ENCODE results near the gene FAM110A.

GRCh38 chr20:889932-890463 lies 56.5 kb downstream of the FAM110A start:
- TF ChIP-seq POLR2AphosphoS5 (IDR thresholded peaks at IDR 0.05) (no peak), CTCF (IDR thresholded peaks at IDR 0.05) (no peak)
